Aorta (tissue), 5 donors: ENCODE measurements around the gene SQOR. TPM values are rescaled to one million over a fixed set of nuclear protein-coding genes. Genes with fewer than 3 reads are reported as not detected.
A peak's percentile ranks its signal among the peaks of the same experiment; 100 is the strongest.

Experiments used
- ATAC-seq: fragments of 200-7000 bp; cut with Tn5 transposase; one replicate; pipeline ENCODE4 v1.9.1; 2022; ENCODE audit warnings: moderate library complexity; ENCODE audit not compliant: low FRiP score
- DNase-seq, 2 donors: peaks; one replicate each; pipeline ENCODE4 v3.0.0-alpha.2; 2020
- H3K27ac ChIP-seq, 2 donors: one replicate each; pipeline ENCODE4 v1.5.1; 2013; ENCODE audit warnings: low read length in 2 of 2, mild to moderate bottlenecking in 2 of 2, moderate library complexity in 2 of 2, control low read depth in 1 of 2, inconsistent platforms in 1 of 2, low read depth in 1 of 2
- H3K27me3 ChIP-seq, 2 donors: one replicate each; pipeline ENCODE4 v1.6.1; 2013; ENCODE audit warnings: control low read depth in 1 of 2, low read length in 1 of 2, mild to moderate bottlenecking in 1 of 2, moderate library complexity in 1 of 2; ENCODE audit not compliant: insufficient read depth in 2 of 2, control insufficient read depth in 1 of 2
- H3K36me3 ChIP-seq, 2 donors: one replicate each; pipeline ENCODE4 v1.6.1; 2013; ENCODE audit warnings: control low read depth in 1 of 2, low read length in 1 of 2, mild to moderate bottlenecking in 1 of 2; ENCODE audit not compliant: insufficient read depth in 2 of 2, control insufficient read depth in 1 of 2
- H3K4me1 ChIP-seq, 2 donors: one replicate each; pipeline ENCODE4 v1.6.1; 2013; ENCODE audit warnings: low read length in 2 of 2, control low read depth in 1 of 2, mild to moderate bottlenecking in 1 of 2, moderate library complexity in 1 of 2; ENCODE audit not compliant: insufficient read depth in 2 of 2, control insufficient read depth in 1 of 2
- H3K4me3 ChIP-seq, 2 donors: one replicate each; pipeline ENCODE4 v1.5.1; 2013; ENCODE audit warnings: low read length in 2 of 2, control low read depth in 1 of 2, mild to moderate bottlenecking in 1 of 2
- H3K9me3 ChIP-seq: one replicate; pipeline ENCODE4 v1.6.1; 2013; ENCODE audit warnings: mild to moderate bottlenecking, low read length; ENCODE audit not compliant: control insufficient read depth
- WGBS, 2 donors: extraction: QIAGEN DNeasy Blood & Tissue Kit; methylation state at CpG; one replicate each; pipeline ENCODE4 v1.1.7; 2013; 5-methylcytosine and 5-hydroxymethylcytosine counted together
- intact Hi-C, 2 donors: fragments of 100-400 bp; cut with DNase I; formaldehyde crosslinking; loops; one replicate each; pipeline versions ENCODE4 v1.14.2 to v1.15.0; 2022
- polyA plus RNA-seq, 2 donors: library from polyadenylated mRNA; stranded (reverse); fragments of 200-250 nt; gene quantifications; one replicate each; pipeline ENCODE4 v1.2.3, GENCODE V29; 2013
- total RNA-seq, 2 donors: library from RNA; stranded (reverse); fragmentation: NEBNext Ultra II Directional; extraction: Animal tissue kit (Norgen Biotek cat#: 25700); gene quantifications; one replicate each; pipeline ENCODE4 v1.2.1, GENCODE V29; 2021
- donor health status: healthy with polysubstance abuse.
- donor health status: Bipolar disorder and iron deficiency.
- donor health status: DM: no; HTN: no; CAD: no.
- donor health status: DM: no; HTN: no; CAD: no.
- donor health status: DM: yes; HTN: yes; CAD: no.

The SQOR gene
- total and polyA plus RNA-seq, 4 donors: 44.5 to 65.0 (median 51.1) TPM

DNA sequence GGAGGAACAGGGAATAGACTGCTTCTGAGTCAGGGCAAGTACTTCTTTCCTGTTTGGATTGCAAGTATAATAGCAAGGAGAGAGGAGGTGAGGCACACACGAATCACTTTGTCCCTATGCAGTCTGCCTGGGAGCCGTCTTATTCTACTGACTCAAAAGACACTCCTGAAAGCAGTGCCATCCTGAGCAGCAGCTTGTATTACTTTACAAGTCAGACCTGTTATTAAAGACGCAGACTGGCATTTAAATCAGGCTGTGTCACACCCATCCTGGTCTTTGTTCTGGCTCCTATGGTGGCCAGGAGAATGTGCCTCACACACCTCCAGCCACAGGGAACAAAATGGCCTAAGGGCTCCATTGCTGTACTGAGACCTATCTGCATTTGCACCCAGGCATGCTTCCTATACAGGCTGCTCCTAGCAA is 17.9 kb upstream of the SQOR start:
- H3K27ac ChIP-seq: no peak overlapping the region
- intact Hi-C loops: loop anchor here in 1 of 2 donors (10.0 kb wide), 1 partner anchor 92 kb away; the partner anchor contains the start of gene SLC30A4
- ATAC-seq (no peak), DNase-seq (no peak)
- no peaks in the 10 kb centered on the region for H3K9me3 ChIP-seq
- H3K4me3 ChIP-seq: no peak overlapping the region
- WGBS, 2 donors: 76% methylated on average over 3 of the region's 3 CpGs
- no peaks in the 10 kb centered on the region for H3K36me3 ChIP-seq
- H3K4me1 ChIP-seq: no peaks in the 10 kb centered on the region
- no peaks in the 10 kb centered on the region for H3K27me3 ChIP-seq

DNA sequence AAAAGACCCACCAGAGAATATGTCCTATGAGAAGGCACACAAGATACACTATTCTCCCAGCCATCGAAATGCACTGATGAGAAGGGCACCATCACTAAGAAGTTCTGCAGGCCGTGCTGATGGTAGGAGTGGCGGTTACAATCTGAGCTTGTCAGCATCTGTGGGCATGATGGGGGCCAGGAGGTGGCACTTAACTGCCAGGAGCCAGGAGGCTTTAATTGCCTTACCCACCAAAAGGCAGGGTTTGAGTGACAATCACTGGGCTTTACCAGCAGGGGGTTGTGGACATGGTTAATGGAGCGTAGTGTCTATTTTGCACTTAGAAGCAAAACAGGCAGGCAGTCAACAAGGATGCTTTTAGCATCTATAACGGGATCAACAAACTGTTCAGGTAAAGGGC is 16.0 kb upstream of the SQOR start:
- Histone ChIP-seq H3K4me3 (no peak overlapping the region), H3K9me3 (no peaks in the 10 kb centered on the region), H3K27ac (no peak overlapping the region), H3K4me1 (no peaks in the 10 kb centered on the region), H3K36me3 (no peaks in the 10 kb centered on the region), H3K27me3 (no peaks in the 10 kb centered on the region)
- ATAC-seq (no peak), DNase-seq (no peak)
- WGBS, 2 donors: 83 to 85% methylated on average over 5 of the region's 5 CpGs
- intact Hi-C loops: loop anchor here in 1 of 2 donors (10.0 kb wide), 1 partner anchor 94 kb away; the partner anchor contains the start of gene SLC30A4

DNA sequence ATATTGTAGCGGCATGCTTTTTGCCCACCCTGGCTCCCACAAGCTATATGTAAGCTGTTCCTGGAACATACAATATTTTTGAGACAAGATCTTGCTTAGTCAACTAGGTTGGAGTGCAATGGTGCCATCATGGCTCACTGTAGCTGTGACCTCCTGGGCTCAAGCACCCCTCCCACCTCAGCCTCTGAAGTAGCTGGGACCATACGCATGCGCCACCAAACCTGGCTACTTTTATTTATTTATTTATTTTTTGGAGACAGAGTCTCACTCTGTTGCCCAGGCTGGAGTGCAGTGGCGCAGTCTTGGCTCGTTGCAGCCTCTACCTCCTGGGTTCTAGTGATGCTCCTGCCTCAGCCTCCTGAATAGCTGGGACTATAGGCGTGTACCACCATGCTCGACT is 6.7 kb upstream of the SQOR start:
- intact Hi-C loops: no loop called here
- H3K4me1 ChIP-seq: no peaks in the 10 kb centered on the region
- no peaks in the 10 kb centered on the region for H3K27me3 ChIP-seq
- H3K27ac ChIP-seq: no peak overlapping the region
- no peak overlapping the region for H3K4me3 ChIP-seq
- no peaks in the 10 kb centered on the region for H3K9me3 ChIP-seq
- 87 to 94% methylated on average over 7 of the region's 7 CpGs for WGBS, 2 donors
- ATAC-seq: no peak
- no peaks in the 10 kb centered on the region for H3K36me3 ChIP-seq
- DNase-seq: no peak

- H3K27me3 ChIP-seq: no peaks in the 10 kb centered on the region
These were observed 3.7 kb upstream of the SQOR start for GRCh38 chr15:45630917-45631691.

DNA sequence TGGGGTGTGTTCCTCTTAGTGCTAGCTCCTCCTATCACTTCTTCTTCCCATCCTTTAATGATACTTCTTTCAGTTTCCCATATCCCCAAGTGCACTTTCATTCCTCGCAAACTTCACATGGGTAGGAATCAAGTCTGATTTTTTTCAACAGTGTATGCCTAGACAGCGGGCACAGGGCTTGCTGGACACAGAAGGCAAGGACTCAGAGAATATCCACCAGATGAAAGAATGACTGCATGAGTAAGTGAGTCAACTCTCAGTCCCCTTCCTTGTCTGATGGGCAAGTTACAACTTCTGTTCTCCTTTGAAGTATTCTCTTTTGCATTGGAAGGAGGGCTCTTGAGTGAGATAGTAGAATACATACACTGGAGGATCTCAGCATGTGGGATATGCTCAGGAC is 3.1 kb upstream of the SQOR start:
- peaks cover 0 to 4% of the 10 kb centered on the region in 2 donors for H3K4me1 ChIP-seq
- intact Hi-C loops: loop anchor here in 1 of 2 donors (5.0 to 10.0 kb wide), 2 partner anchors 44 to 427 kb away; partner anchors contain the start of gene BLOC1S6
- ATAC-seq (no peak), DNase-seq (no peak)
- H3K27ac ChIP-seq: no peak overlapping the region
- H3K4me3 ChIP-seq: no peak overlapping the region
- H3K9me3 ChIP-seq: no peaks in the 10 kb centered on the region
- no peaks in the 10 kb centered on the region for H3K36me3 ChIP-seq
- no peaks in the 10 kb centered on the region for H3K27me3 ChIP-seq
- 40 to 49% methylated on average over 2 of the region's 2 CpGs for WGBS, 2 donors

More at GRCh38 chr15:45630917-45631691, 3.7 kb upstream of the SQOR start:
- DNase-seq (peak in 1 of 2 donors; percentile 63), ATAC-seq (peak; percentile 37)
- no peak overlapping the region for H3K4me3 ChIP-seq
- H3K36me3 ChIP-seq: no peaks in the 10 kb centered on the region
- H3K4me1 ChIP-seq: no peaks in the 10 kb centered on the region
- no peak overlapping the region for H3K27ac ChIP-seq
- no peaks in the 10 kb centered on the region for H3K9me3 ChIP-seq
- 71% methylated on average over 7 of the region's 7 CpGs for WGBS, 2 donors
- intact Hi-C loops: loop anchor here in 1 of 2 donors (5.0 to 10.0 kb wide), 2 partner anchors 44 to 426 kb away; partner anchors contain the start of gene BLOC1S6

DNA sequence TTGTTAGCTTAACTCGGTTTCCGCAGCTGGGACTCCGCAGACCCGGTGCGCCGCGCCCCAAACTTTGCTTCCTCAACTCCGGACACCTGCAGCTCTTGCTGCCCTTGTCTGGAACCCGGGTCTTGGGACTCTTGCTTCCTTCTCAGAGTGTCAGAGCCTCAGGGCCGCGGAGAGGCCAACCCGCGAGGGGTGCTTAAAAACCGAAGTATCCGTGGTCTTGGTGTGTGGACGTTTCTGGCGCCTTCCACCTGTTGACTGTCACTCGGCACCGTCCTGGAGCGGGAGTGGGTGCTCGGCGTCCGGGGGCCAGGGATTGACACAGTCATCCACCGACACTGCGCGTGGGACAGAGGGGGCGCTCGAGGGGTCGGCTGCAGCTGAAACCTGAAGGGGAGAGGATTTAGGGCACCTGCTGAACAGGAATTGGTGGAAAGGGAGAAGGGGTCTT is 386 bp downstream of the SQOR start:
- 0 to 1% methylated on average over 29 of the region's 29 CpGs for WGBS, 2 donors
- Histone ChIP-seq H3K27me3 (no peaks in the 10 kb centered on the region), H3K4me1 (peaks cover 3 to 5% of the 10 kb centered on the region in 2 donors), H3K27ac (peak overlapping the region; percentile 10 to 83), H3K4me3 (peak overlapping the region; percentile 61), H3K9me3 (no peaks in the 10 kb centered on the region), H3K36me3 (no peaks in the 10 kb centered on the region)
- DNase-seq (peak; percentile 81 to 92), ATAC-seq (peak; percentile 70)
- intact Hi-C loops: loop anchor here in 1 of 2 donors (2.0 to 10.0 kb wide), 2 partner anchors 70 to 430 kb away; no protein-coding TSS in a partner anchor

GRCh38 chr15:45635763-45636292 is 999 bp downstream of the SQOR start:
- Histone ChIP-seq H3K9me3 (no peaks in the 10 kb centered on the region), H3K4me3 (peak overlapping the region; percentile 61), H3K36me3 (no peaks in the 10 kb centered on the region), H3K4me1 (peaks cover 3 to 5% of the 10 kb centered on the region in 2 donors), H3K27me3 (no peaks in the 10 kb centered on the region), H3K27ac (peak overlapping the region in 1 of 2 donors; percentile 83)
- 38% methylated on average over 17 of the region's 17 CpGs for WGBS, 2 donors
- DNase-seq (no peak), ATAC-seq (no peak)
- intact Hi-C loops: loop anchor here in 1 of 2 donors (2.0 to 10.0 kb wide), 2 partner anchors 69 to 431 kb away; no protein-coding TSS in a partner anchor

GRCh38 chr15:45637141-45637540 is 2.3 kb downstream of the SQOR start:
- intact Hi-C loops: loop anchor here in 1 of 2 donors (10.0 kb wide), 1 partner anchor 432 kb away; no protein-coding TSS in a partner anchor
- DNase-seq (no peak), ATAC-seq (no peak)
- Histone ChIP-seq H3K9me3 (no peaks in the 10 kb centered on the region), H3K27me3 (no peaks in the 10 kb centered on the region), H3K36me3 (no peaks in the 10 kb centered on the region), H3K4me1 (peaks cover 7 to 14% of the 10 kb centered on the region in 2 donors), H3K27ac (peak overlapping the region in 1 of 2 donors; percentile 66), H3K4me3 (peak overlapping the region; percentile 9 to 23)
- 89 to 90% methylated on average over 1 of the region's 1 CpG for WGBS, 2 donors
